OCI-LY7 (cell line): ENCODE results near the gene ZBTB32. TPM values are rescaled to one million over a fixed set of nuclear protein-coding genes. Genes with fewer than 3 reads are reported as not detected.

ENCODE experiments used
- BruUV-seq: library from RNA; stranded (reverse); fragments of 400-500 nt; replicated peaks from 2 replicates; lab custom pipeline; 2021; lab: Mats Ljungman, UMichigan
- CTCF ChIA-PET: fragments of 300-600 bp; sonication (Branson Sonifier 250); formaldehyde crosslinking; loops from one replicate; lab custom pipeline; 2022; ENCODE audit warnings: antibody characterized with exemption; ENCODE audit not compliant: unreplicated experiment; lab: Charles Lee
- POLR2A ChIA-PET: fragments of 300-600 bp; sonication (Branson Sonifier 250); formaldehyde crosslinking; loops from one replicate; lab custom pipeline; 2022; ENCODE audit warnings: antibody characterized with exemption; lab: Charles Lee
- DNase-seq: peaks from one replicate; pipeline ENCODE4 v3.0.0-alpha.2; 2015; ENCODE audit warnings: low spot score
- H2AFZ ChIP-seq: fragments of 200-600 bp; sonication (generic), shearing (Covaris generic); 2 replicates; pipeline ENCODE4 v1.6.1; 2014; ENCODE audit warnings: mild to moderate bottlenecking, antibody characterized with exemption, low read length, moderate library complexity
- H3K27ac ChIP-seq: fragments of 200-600 bp; sonication (generic); 2 replicates; pipeline ENCODE4 v1.5.1; 2014; ENCODE audit warnings: mixed run types, low read depth, mild to moderate bottlenecking, moderate library complexity, low read length, inconsistent platforms; ENCODE audit not compliant: poor library complexity, severe bottlenecking
- H3K36me3 ChIP-seq: fragments of 200-600 bp; sonication (generic); 2 replicates; pipeline ENCODE4 v1.6.1; 2014; ENCODE audit warnings: mild to moderate bottlenecking, antibody characterized with exemption, low read length, moderate library complexity, mixed read lengths; ENCODE audit not compliant: insufficient read depth
- H3K4me1 ChIP-seq: fragments of 200-600 bp; sonication (generic); 2 replicates; pipeline ENCODE4 v1.5.1; 2014; ENCODE audit warnings: mild to moderate bottlenecking, low read length; ENCODE audit not compliant: insufficient read depth, poor library complexity, severe bottlenecking
- H3K4me2 ChIP-seq: fragments of 200-600 bp; sonication (generic); 2 replicates; pipeline ENCODE4 v1.6.1; 2014; ENCODE audit warnings: mild to moderate bottlenecking, low read length
- H3K4me3 ChIP-seq: fragments of 200-600 bp; sonication (generic); 2 replicates; pipeline ENCODE4 v1.5.1; 2014; ENCODE audit warnings: mild to moderate bottlenecking, low read depth, low read length; ENCODE audit not compliant: poor library complexity, severe bottlenecking
- H3K79me2 ChIP-seq: fragments of 200-600 bp; sonication (generic); 2 replicates; pipeline ENCODE4 v1.6.1; 2016; ENCODE audit warnings: low read depth, mild to moderate bottlenecking, low read length, moderate library complexity, mixed read lengths; ENCODE audit not compliant: insufficient read depth
- H3K9me2 ChIP-seq: fragments of 200-600 bp; sonication (generic); 2 replicates; pipeline ENCODE4 v1.6.1; 2016; ENCODE audit warnings: mild to moderate bottlenecking, low read length, mixed read lengths; ENCODE audit not compliant: insufficient read depth
- H3K9me3 ChIP-seq: fragments of 200-600 bp; sonication (generic); 2 replicates; pipeline ENCODE4 v1.6.1; 2014; ENCODE audit warnings: mild to moderate bottlenecking, mixed run types, low read length, mixed read lengths
- H4K20me1 ChIP-seq: fragments of 200-600 bp; sonication (generic); 2 replicates; pipeline ENCODE4 v1.6.1; 2014; ENCODE audit warnings: mild to moderate bottlenecking, antibody characterized with exemption, low read length, moderate library complexity, mixed read lengths; ENCODE audit not compliant: insufficient read depth
- EZH2phosphoT487 ChIP-seq: fragments of 200-600 bp; sonication (generic); IDR thresholded peaks from 2 replicates; pipeline ENCODE4 v1.6.1; 2018; ENCODE audit warnings: low read depth, borderline replicate concordance, mild to moderate bottlenecking, mixed run types, antibody characterized with exemption, low read length, moderate library complexity, mixed read lengths
- intact Hi-C: fragments of 100-400 bp; cut with micrococcal nuclease; formaldehyde crosslinking; loops from one replicate; pipeline ENCODE4 v1.10.0; 2022; ENCODE audit not compliant: unreplicated experiment
- total RNA-seq, 2 experiments: library from RNA; depleted of rRNA in 1 of 2; stranded (reverse); fragments of >200 nt in 1 of 2; shearing (Covaris generic) in 1 of 2; gene quantifications; 2 replicates each; pipeline ENCODE4 v1.2.3, GENCODE V29; 2014 to 2022
- TF ChIP-seq, protein P1 (sequence below): fragments of 200-600 bp; sonication (generic); conservative IDR thresholded peaks from 2 replicates; pipeline ENCODE4 v1.5.1; 2014; ENCODE audit warnings: mild to moderate bottlenecking, antibody characterized with exemption, low read length, moderate library complexity, mixed read lengths

Gene ZBTB32
- total RNA-seq, 2 experiments from 2014 or later: not detected

- POLR2A ChIA-PET: no interaction called here
These were observed 47.7 kb downstream of the ZBTB32 start for GRCh38 chr19:35751839-35752745.

DNA sequence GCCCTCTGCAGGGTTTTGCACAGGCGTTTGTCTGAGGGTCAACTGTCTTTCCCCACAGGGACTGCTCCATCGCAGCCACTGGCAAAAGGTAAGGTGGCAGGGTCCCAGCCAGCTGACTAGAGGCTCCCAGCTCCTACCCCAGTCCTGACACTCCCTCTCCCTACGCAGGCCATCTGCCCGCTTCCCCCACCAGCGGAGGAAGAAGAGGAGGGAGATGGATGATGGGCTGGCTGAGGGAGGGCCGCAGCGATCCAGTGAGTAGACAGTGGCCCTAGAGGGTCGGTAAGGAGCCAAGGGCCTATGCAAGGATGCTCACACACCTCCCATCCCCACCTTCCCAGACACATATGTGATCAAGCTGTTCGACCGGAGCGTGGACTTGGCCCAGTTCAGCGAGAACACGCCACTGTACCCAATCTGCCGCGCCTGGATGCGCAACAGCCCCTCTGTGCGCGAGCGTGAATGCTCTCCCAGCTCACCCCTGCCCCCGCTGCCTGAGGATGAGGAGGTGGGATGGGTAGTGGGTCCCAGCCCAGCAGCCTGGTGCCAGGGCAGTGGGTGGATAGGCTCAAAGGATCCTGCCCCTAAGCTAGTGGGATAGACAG, 48.5 kb downstream of the ZBTB32 start:
- Histone ChIP-seq H3K27ac (no peak overlapping the region), H3K36me3 (no peaks in the 10 kb centered on the region), H3K4me2 (no peak overlapping the region), H3K9me2 (no peaks in the 10 kb centered on the region), H2AFZ (no peak overlapping the region), H4K20me1 (no peaks in the 10 kb centered on the region), H3K4me3 (no peak overlapping the region), H3K9me3 (no peaks in the 10 kb centered on the region), H3K79me2 (no peaks in the 10 kb centered on the region), H3K4me1 (peaks cover 15% of the 10 kb centered on the region)
- CTCF ChIA-PET: no interaction called here
- POLR2A ChIA-PET: no interaction called here
- no peak for DNase-seq
- intact Hi-C loops: no loop called here
- TF ChIP-seq, protein P1, sequence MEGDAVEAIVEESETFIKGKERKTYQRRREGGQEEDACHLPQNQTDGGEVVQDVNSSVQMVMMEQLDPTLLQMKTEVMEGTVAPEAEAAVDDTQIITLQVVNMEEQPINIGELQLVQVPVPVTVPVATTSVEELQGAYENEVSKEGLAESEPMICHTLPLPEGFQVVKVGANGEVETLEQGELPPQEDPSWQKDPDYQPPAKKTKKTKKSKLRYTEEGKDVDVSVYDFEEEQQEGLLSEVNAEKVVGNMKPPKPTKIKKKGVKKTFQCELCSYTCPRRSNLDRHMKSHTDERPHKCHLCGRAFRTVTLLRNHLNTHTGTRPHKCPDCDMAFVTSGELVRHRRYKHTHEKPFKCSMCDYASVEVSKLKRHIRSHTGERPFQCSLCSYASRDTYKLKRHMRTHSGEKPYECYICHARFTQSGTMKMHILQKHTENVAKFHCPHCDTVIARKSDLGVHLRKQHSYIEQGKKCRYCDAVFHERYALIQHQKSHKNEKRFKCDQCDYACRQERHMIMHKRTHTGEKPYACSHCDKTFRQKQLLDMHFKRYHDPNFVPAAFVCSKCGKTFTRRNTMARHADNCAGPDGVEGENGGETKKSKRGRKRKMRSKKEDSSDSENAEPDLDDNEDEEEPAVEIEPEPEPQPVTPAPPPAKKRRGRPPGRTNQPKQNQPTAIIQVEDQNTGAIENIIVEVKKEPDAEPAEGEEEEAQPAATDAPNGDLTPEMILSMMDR: no peak
- no peak for TF ChIP-seq EZH2phosphoT487
- BruUV-seq: no TSS peak

More at GRCh38 chr19:35751839-35752745, 47.7 kb downstream of the ZBTB32 start:
- no peaks in the 10 kb centered on the region for H4K20me1 ChIP-seq
- H3K9me3 ChIP-seq: no peaks in the 10 kb centered on the region
- peaks cover 5% of the 10 kb centered on the region; the same call in 1 of the 2 replicates for H3K79me2 ChIP-seq
- no peaks in the 10 kb centered on the region for H3K9me2 ChIP-seq
- no peak overlapping the region for H2AFZ ChIP-seq
- CTCF ChIA-PET: no interaction called here
- TF ChIP-seq, protein P1: no peak
- TF ChIP-seq EZH2phosphoT487: no peak
- H3K4me2 ChIP-seq: no peak overlapping the region
- no peak overlapping the region for H3K4me3 ChIP-seq
- H3K4me1 ChIP-seq: peaks cover 17% of the 10 kb centered on the region
- no TSS peak for BruUV-seq
- no peaks in the 10 kb centered on the region; the same call in 1 of the 2 replicates for H3K36me3 ChIP-seq
- intact Hi-C loops: no loop called here
- H3K27ac ChIP-seq: no peak overlapping the region
- no peak for DNase-seq
